Cardiac septum (tissue), 1 donor: ENCODE data around the gene MARS2. TPM values are rescaled to one million over a fixed set of nuclear protein-coding genes. Genes with fewer than 3 reads are reported as not detected.
"Not testable (repeated sequence)": the region's sequence is repeated elsewhere in the genome, so short reads cannot be mapped to it uniquely, and the experiment has no call there.

Source experiments
- DNase-seq: peaks from one replicate; pipeline ENCODE4 v3.0.0-alpha.2; 2020; ENCODE audit warnings: low spot score
- intact Hi-C: fragments of 100-400 bp; cut with DNase I; formaldehyde crosslinking; loops from one replicate; pipeline ENCODE4 v1.14.0; 2022
- total RNA-seq: library from RNA; stranded (reverse); fragmentation: NEBNext Ultra II Directional; extraction: Animal tissue kit (Norgen Biotek cat#: 25700); gene quantifications from one replicate; pipeline ENCODE4 v1.2.1, GENCODE V29; 2021
- donor health status: DM: no; HTN: no; CAD: no.

MARS2 gene
- total RNA-seq, 1 donor from 2014 or later, result 6.7 TPM

DNA sequence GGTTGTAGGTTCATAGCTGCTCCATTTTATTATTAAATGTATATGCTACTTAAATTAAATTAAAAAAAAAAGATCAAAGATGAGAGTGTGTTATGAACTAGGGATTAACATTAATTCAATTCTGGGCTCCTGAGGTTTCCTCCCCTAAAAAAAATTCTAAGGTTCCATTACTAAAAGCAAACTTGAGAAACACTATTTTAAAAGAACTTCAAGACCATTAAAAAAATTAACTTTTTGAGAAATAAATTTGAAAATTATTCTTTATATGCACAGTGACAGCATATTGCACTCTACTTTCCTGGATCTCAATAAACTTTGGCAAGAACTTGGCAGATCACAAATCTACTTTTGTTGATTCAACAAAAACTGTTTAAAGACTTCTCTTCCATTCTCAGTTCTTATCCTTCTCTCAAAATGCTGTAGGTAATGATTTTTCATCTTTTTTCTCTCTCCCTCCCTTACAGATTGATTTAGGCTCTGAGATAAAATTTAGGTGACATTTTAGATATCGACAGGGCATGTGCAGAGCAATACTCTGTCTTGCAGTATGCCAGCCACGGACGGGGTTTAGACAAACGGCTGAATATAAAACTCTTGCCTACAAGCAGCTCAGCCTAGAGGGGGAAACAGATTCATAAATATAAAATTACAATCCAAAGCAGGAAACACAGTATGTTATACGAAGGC, 592 bp upstream of the MARS2 start:
- DNase-seq, result no peak
- intact Hi-C loops, result loop anchor here (1.0 to 5.0 kb wide), 6 partner anchors 32 to 267 kb away; partner anchors contain the start of genes HSPD1 and SF3B1

DNA sequence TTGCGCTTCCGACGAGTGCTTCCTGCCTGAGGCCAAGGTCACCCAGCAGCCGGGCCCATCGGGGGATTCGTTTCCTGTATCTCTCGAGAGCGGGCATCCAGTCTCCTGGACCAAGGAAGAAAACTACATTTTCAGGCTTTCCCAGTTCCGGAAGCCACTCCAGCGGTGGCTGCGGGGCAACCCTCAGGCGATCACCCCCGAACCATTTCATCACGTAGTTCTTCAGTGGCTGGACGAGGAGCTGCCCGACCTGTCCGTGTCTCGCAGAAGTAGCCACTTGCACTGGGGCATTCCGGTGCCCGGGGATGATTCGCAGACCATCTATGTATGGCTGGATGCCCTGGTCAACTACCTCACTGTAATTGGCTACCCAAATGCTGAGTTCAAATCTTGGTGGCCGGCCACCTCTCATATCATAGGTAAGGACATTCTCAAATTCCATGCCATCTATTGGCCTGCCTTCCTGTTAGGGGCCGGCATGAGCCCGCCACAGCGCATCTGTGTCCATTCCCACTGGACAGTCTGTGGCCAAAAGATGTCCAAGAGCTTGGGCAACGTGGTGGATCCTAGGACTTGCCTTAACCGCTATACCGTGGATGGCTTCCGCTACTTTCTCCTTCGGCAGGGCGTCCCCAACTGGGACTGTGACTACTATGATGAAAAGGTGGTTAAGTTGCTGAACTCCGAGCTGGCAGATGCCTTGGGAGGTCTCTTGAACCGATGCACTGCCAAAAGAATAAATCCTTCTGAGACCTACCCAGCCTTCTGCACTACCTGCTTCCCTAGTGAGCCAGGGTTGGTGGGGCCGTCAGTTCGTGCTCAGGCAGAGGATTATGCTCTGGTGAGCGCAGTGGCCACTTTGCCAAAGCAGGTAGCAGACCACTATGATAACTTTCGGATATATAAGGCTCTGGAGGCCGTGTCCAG, 1.0 kb downstream of the MARS2 start:
- DNase-seq, result no peak
- intact Hi-C loops, result loop anchor here (1.0 to 5.0 kb wide), 7 partner anchors 33 to 591 kb away; partner anchors contain the start of genes HSPD1 and SF3B1

DNA sequence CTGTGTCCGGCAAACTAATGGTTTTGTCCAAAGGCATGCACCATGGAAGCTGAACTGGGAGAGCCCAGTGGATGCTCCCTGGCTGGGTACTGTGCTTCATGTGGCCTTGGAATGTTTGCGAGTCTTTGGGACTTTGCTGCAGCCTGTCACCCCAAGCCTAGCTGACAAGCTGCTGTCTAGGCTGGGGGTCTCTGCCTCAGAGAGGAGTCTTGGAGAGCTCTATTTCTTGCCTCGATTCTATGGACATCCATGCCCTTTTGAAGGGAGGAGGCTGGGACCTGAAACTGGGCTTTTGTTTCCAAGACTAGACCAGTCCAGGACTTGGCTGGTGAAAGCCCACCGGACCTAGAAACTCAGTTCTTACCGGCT, 1.7 kb downstream of the MARS2 start:
- intact Hi-C loops, result loop anchor here (2.0 to 5.0 kb wide), 5 partner anchors 70 to 590 kb away; partner anchors contain the start of genes HSPD1 and SF3B1
- no peak for DNase-seq

DNA sequence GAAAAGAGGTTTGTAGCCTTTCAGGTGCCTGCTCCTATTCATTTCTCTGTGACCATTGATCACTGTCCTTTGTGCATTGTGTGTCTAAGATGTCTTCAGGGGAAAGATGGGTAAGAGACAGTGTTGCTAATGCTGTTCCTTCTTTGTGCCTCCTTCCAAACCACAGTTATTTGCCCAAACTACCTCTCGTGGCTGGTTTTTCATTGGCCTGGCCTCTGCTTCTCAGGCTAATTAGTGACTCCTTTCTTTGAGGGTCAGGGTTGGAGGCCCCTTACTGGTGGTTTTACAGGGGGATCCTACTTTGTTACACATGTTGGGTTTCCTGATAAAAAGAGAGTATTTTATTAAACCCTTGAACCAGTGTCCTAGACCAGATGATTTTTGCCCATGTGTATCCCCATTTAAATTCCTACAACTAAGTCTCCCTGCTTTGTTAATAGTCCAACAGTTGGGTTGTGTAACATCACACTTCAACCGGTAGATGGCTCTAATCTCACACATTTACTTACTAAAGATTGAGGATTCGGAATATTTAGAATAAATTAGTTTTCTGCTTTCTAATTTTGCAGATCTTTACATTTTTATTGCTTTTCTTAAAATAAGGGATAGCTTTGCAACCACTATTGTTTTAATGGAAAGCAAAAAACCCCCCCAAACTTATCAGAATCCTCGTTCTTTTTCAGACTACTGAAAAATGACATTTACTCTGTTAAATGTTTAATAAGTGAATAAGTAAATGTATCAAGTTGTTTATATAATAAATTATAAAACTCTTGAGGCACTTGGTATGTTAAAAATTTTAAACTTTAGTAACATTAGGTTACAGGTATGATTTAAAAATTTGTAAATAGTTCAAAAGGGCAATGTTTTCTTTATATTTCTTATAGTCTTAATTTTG, 2.4 kb downstream of the MARS2 start:
- DNase-seq, result no peak

DNA sequence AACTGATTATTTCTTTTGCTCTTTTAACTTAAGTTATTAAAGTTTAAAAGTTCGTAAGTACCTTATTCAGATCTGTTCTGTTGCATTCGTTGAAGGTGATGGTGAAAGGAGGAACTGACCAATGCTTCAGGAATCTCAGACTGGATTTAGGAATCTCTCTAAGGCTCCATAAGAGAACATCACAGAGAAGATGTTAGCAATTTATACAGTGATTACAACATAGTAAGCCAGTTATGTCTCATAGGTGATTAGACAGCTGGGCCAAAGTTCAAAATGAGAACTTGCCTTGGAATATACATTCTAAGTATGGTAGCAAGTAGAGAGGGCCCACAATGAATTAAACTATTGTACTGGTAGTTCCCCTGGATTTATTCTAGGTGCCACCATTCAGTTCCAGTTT, 3.2 kb downstream of the MARS2 start:
- intact Hi-C loops, result loop anchor here (5.0 kb wide), 4 partner anchors 69 to 271 kb away; partner anchors contain the start of genes HSPD1 and SF3B1
- no peak for DNase-seq

More for the DNA sequence above, 2.4 kb downstream of the MARS2 start:
- intact Hi-C loops, result loop anchor here (2.0 to 5.0 kb wide), 5 partner anchors 70 to 589 kb away; partner anchors contain the start of genes HSPD1 and SF3B1

DNA sequence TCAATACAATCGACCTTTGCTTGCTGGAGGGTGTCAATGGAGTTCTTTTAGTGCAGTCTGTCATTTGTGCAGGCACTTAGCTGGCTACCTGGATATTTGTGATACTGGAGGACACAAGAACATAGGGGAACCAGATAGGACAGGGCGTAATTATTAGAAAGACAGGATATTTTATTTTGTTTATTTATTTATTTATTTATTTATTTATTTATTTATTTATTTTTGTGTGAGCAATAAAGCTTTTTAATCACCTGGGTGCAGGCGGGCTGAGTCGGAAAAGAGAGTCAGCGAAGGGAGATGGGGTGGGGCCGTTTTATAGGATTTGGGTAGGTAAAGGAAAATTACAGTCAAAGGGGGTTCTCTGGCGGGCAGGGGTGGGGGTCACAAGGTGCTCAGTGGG, 4.0 kb downstream of the MARS2 start:
- DNase-seq, result not testable (repeated sequence)
- intact Hi-C loops, result loop anchor here (5.0 kb wide), 4 partner anchors 68 to 272 kb away; partner anchors contain the start of genes HSPD1 and SF3B1

DNA sequence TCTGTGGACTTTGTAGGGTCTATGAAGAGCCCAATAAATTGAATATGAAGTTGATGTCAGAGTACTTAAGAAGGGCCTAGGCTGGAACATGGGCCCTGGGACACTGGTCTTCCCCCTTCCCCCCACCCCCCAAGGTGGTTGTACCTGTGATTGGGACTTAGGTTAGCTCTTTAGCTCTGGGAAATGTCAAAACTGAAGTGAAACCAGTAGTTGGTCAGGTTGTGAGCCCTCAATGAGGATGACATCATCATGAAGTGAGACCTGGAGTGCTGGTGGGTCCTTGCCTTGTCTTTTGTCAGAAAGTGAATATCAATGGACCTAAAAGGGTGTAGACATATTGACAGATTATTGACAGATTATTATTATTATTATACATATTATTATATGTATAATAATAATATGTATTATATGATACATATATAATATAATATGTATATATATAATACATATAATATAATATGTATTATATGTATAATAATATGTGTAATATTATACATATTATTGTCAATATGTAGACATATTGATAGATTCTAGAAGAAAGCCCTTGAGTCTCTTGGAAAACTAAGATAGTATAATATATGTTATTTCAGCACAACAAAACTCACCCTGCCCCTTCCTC, 5.4 kb downstream of the MARS2 start:
- DNase-seq, result no peak
- intact Hi-C loops, result no loop called here

DNA sequence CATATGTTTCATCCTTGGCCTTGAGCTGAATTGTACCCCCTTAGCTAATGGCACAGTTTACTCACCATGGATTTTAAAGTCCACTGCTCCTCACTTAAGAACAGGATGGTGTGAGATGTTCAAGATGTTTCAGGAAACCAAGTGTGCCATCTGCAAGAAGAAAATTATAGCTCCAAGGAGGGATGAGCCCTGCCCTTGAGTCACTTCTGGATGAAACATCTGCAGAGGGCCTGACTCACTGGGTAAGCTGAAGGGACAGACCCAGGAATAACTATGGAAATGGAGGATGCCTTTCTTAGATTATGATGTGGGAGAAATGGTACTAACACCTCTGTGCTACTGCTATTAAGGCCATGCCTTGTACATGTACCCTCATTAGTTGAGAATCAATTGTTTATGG, 6.4 kb downstream of the MARS2 start:
- intact Hi-C loops, result no loop called here
- no peak for DNase-seq

DNA sequence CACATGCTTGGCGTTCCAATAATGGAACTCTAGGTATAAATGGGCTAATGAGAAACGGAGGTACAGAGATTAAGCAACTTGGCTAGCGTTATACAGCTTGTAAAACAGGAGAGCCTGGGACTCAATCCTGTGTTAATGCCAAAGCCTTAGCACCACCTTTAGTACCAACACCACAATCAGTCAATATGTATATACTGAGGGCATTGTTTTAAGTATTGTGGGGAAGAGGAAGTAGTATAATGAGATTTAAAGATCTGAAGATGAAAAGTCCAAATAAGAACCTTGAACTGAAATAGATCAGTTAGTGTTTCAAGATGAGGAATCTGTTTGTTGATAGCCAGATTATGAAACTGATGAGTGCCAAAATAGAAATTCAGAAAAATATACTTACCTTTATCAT, 8.1 kb downstream of the MARS2 start:
- DNase-seq, result no peak
- intact Hi-C loops, result no loop called here

DNA sequence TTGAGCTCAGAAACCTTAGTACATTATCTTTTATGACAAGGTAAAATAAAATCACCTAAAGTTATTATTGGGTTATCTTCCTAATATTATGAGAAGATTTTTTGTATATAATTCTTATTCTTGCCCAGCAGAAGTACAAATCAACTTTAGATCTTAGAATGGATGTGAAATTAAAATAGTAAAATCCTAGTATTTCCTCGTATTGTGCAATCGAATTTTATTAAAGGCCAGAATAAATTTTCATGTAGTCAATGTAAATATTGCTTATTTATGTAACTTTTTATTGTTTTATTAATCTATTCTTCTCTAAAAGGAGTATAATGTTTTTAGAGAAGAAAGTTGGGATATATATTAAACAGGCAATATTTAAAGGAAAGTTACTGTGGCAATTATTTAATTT, 12.7 kb downstream of the MARS2 start:
- DNase-seq, result no peak
- intact Hi-C loops, result no loop called here

DNA sequence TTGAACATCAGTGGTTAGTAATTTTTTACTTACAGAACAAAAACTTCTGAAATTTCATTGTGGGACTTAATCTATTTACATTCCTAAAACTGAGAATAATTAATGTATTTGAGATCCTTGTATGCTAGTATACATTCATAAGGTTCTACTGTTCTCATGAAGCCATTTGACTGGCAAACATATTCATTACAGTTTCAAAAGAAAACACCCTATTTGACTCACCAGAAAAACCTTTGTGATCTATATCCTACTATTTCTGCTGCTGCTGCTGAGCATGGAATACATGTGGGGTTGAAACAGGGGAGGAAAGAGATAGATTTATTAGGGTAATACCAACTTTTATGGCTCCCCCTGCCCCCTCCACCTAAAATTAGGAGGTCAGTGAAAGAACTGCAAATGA, 21.8 kb downstream of the MARS2 start:
- intact Hi-C loops, result no loop called here
- DNase-seq, result no peak

DNA sequence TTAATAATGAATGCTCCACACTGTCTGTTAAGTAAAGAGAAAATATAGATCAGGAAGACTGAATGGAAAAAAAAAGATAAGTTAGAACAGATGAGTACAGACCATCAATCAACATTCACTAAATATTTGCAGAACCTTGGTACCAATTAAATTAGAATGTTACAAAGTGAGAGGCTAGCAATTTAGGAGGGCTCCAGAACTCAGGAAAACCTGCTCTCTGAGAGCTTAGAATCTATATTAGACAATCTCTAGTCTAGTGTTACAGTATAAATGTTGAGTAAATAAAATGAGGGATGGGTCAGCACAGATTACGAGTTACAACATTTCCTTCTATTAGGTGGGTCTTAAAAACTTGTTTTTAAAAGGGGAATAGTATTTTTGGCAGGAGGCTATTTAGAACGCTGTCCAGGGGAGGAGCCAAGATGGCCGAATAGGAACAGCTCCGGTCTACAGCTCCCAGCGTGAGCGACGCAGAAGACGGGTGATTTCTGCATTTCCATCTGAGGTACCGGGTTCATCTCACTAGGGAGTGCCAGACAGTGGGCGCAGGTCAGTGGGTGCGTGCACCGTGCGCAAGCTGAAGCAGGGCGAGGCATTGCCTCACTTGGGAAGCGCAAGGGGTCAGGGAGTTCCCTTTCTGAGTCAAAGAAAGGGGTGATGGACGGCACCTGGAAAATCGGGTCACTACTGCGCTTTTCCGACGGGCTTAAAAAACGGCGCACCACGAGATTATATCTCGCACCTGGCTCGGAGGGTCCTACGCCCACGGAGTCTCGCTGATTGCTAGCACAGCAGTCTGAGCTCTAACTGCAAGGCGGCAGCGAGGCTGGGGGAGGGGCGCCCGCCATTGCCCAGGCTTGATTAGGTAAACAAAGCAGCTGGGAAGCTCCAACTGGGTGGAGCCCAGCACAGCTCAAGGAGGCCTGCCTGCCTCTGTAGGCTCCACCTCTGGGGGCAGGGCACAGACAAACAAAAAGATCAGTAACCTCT, 23.7 kb downstream of the MARS2 start:
- DNase-seq, result not testable (repeated sequence)

DNA sequence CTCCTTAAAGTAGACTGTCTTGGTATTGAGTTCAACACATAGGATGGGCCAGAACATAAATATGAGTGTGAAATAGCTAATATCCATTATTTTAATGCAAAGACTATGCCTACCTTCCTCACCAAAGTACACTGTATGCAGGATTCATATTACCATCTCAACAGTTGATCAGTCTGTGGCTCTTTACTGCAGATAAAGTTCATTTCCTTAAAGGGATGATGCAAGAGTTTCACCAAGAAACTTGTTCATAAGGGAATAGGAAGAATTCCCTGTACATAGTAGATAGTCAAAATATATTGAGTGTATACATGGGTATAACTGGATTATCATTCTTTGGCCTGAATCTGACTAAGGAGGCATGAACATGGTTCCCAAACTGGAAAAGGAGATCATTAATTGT, 35.0 kb downstream of the MARS2 start:
- intact Hi-C loops, result no loop called here
- no peak for DNase-seq

More for the DNA sequence above, 23.7 kb downstream of the MARS2 start:
- intact Hi-C loops, result not testable (repeated sequence)

Other genes with a start within 250 kb of the MARS2 start
- gene HSPD1, start 205.5 kb upstream of the MARS2 start, total RNA-seq, result 144 TPM
- 88.3 TPM for gene HSPE1, start 205.0 kb upstream of the MARS2 start, total RNA-seq
- gene MOB4, start 189.3 kb upstream of the MARS2 start, total RNA-seq, result 27.3 TPM
- 3.5 TPM for gene RFTN2, start 29.8 kb upstream of the MARS2 start, total RNA-seq
- gene BOLL, start 80.0 kb downstream of the MARS2 start, total RNA-seq, result not detected
- 82.5 TPM for gene PLCL1, start 99.2 kb downstream of the MARS2 start, total RNA-seq